Measurements from ENCODE around the gene CDC26. TPM values are rescaled to one million over a fixed set of nuclear protein-coding genes. Genes with fewer than 3 reads are reported as not detected.
"Not testable (repeated sequence)": the region's sequence is repeated elsewhere in the genome, so short reads cannot be mapped to it uniquely, and the experiment has no call there.

The CDC26 gene
- total RNA-seq, 1 donor from 2014 or later = 34.8 TPM

GRCh38 chr9:113298924-113299770 is 23.8 kb upstream of the CDC26 start:
- Mint-ChIP-seq H3K4me3 (no peak overlapping the region), H3K36me3 (no peaks in the 10 kb centered on the region), H3K27ac (no peak overlapping the region), H3K4me1 (ENCODE audit: unreplicated experiment) (peaks cover 14% of the 10 kb centered on the region), H3K9me3 (no peaks in the 10 kb centered on the region), H3K27me3 (peaks cover 4% of the 10 kb centered on the region)
- TF ChIP-seq, protein P1, sequence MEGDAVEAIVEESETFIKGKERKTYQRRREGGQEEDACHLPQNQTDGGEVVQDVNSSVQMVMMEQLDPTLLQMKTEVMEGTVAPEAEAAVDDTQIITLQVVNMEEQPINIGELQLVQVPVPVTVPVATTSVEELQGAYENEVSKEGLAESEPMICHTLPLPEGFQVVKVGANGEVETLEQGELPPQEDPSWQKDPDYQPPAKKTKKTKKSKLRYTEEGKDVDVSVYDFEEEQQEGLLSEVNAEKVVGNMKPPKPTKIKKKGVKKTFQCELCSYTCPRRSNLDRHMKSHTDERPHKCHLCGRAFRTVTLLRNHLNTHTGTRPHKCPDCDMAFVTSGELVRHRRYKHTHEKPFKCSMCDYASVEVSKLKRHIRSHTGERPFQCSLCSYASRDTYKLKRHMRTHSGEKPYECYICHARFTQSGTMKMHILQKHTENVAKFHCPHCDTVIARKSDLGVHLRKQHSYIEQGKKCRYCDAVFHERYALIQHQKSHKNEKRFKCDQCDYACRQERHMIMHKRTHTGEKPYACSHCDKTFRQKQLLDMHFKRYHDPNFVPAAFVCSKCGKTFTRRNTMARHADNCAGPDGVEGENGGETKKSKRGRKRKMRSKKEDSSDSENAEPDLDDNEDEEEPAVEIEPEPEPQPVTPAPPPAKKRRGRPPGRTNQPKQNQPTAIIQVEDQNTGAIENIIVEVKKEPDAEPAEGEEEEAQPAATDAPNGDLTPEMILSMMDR (conservative IDR thresholded peaks at IDR 0.05) = no peak
- DNase-seq (ENCODE audit: extremely low spot score, unreplicated experiment) = no peak

DNA sequence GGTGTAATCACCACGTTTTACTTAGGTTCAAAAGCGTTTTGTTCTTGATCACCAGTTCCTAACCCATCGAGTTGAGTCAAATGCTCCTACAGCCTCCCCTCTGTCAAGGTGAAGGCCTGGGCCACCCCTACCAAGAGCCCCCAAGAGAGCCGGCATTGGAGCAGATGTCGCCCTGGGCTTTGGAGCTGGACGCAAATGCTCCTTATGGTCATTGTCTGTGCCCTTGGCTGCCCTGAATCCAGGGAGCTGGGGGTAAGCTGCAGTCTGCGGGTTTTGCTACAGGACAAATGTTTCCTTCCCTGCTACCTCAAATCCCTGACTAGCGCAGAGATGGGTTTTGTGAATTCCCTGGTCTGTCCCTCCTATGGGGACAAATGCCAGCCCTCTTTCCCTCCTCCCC is 22.9 kb upstream of the CDC26 start:
- DNase-seq (ENCODE audit: extremely low spot score, unreplicated experiment) = no peak
- Mint-ChIP-seq H3K4me3 (no peak overlapping the region), H3K4me1 (ENCODE audit: unreplicated experiment) (peaks cover 13% of the 10 kb centered on the region), H3K36me3 (no peaks in the 10 kb centered on the region), H3K9me3 (no peaks in the 10 kb centered on the region), H3K27ac (no peak overlapping the region), H3K27me3 (peaks cover 4% of the 10 kb centered on the region)
- TF ChIP-seq, protein P1 (conservative IDR thresholded peaks at IDR 0.05) = no peak

DNA sequence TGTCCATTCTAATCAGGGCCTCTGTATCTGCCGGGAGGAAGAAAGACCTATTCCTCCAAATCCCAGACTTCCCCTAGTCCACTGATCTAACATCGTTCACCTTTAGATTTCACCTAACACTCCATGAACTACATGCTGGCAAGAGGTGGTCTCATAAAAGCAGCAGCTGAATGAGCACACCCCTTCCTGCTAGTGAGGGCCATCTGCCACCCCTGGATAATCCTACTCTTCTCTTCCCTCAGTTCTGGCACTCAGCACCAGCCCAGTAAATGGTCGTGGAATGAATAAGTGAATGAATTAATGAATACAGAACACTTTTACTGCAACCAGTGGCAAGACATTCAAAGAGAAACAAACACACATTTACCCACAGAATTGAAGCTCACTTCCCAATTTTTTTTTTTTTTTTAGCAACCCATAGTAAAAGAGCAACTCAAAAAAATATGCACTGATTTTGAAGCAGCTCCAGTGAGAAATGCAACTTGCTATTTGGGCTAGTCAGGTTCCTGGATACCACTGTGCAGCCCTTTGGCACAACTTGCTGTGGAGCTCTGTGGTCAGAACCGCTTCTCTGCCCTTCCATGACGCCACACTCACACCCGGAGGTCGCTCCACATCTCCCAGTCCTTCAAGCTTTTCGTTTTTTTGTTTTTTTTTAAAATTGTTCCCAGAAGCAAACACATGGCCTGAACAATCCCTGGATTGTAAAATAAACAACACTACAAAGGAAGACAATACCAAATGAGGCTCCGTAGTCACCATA is 21.6 kb upstream of the CDC26 start:
- H3K4me3 Mint-ChIP-seq = no peak overlapping the region
- no peak for DNase-seq (ENCODE audit: extremely low spot score, unreplicated experiment)
- H3K27me3 Mint-ChIP-seq = peaks cover 4% of the 10 kb centered on the region
- H3K27ac Mint-ChIP-seq = no peak overlapping the region
- H3K36me3 Mint-ChIP-seq = no peaks in the 10 kb centered on the region
- H3K4me1 Mint-ChIP-seq (ENCODE audit: unreplicated experiment) = peaks cover 8% of the 10 kb centered on the region
- TF ChIP-seq, protein P1 (conservative IDR thresholded peaks at IDR 0.05) = no peak
- H3K9me3 Mint-ChIP-seq = no peaks in the 10 kb centered on the region

DNA sequence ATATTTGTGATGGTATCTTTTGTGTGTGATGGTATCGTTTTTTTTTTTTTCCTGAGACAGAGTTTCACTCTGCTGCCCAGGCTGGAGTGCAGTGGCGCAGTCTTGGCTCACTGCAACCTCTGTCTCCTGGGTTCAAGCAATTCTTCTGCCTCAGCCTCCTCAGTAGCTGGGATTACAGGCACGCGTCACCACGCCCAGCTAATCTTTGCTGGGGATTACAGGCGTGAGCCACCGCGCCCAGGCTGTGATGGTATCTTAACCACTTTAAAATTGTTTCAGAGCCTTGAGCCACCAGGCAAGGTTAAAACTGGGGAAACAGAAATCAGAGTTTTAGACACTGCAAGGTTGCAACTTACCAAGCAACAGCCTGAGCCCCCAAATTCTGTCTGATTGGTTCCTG is 20.9 kb upstream of the CDC26 start:
- H3K4me1 Mint-ChIP-seq (ENCODE audit: unreplicated experiment); DNase-seq (ENCODE audit: extremely low spot score, unreplicated experiment): not testable (repeated sequence)

DNA sequence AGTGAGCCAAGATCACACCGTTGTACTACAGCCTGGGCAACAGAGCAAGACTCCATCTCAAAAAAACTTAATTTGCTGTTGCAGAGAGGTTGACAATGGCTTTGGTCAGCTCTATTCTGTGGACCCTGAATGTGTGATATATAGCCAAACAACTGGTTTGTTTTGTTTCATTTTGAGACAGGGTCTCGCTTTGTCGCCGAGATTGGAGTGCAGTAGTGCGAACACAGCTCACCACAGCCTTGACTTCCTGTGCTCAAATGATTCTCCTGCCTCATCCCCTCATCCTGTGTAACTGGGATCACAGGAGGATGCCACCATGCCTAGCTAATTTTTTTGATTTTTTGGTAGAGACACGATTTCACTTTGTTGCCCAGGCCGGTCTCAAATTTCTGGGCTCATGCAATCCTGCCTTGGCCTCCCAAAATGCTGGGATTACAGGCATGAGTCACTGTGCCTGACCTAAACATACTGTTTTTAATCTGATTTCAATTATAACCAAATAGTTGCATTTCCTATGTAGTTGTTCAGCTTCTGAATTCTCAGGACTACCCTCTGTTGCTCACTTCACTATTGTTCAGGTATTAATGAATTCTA is 18.0 kb upstream of the CDC26 start:
- H3K36me3 Mint-ChIP-seq = peaks cover 9% of the 10 kb centered on the region
- H3K27ac Mint-ChIP-seq = no peak overlapping the region
- DNase-seq (ENCODE audit: extremely low spot score, unreplicated experiment) = no peak
- TF ChIP-seq, protein P1 (conservative IDR thresholded peaks at IDR 0.05) = no peak
- H3K4me3 Mint-ChIP-seq = no peak overlapping the region
- H3K4me1 Mint-ChIP-seq (ENCODE audit: unreplicated experiment) = no peaks in the 10 kb centered on the region
- no peaks in the 10 kb centered on the region for H3K27me3 Mint-ChIP-seq
- no peaks in the 10 kb centered on the region for H3K9me3 Mint-ChIP-seq

More for the DNA sequence above, 20.9 kb upstream of the CDC26 start:
- H3K4me3 Mint-ChIP-seq, H3K27me3 Mint-ChIP-seq, H3K36me3 Mint-ChIP-seq, H3K9me3 Mint-ChIP-seq: not testable (repeated sequence)
- H3K27ac Mint-ChIP-seq = peak overlapping the region; percentile 33

All from type B pancreatic cell (in vitro differentiated cells).